ENCODE results near the gene IRF6. TPM values are rescaled to one million over a fixed set of nuclear protein-coding genes. Genes with fewer than 3 reads are reported as not detected.

The IRF6 gene
- polyA plus RNA-seq, 6 donors from 2014 or later, result 0.54 to 2.4 (median 1.8) TPM; not detected in 1

- no peaks in the 10 kb centered on the region for H3K9me3 Mint-ChIP-seq
- no peaks in the 10 kb centered on the region for H3K36me3 Mint-ChIP-seq
- DNase-seq, result no peak
Measured at GRCh38 chr1:209742409-209743144, 63.4 kb downstream of the IRF6 start.

GRCh38 chr1:209741889-209742288 is 64.1 kb downstream of the IRF6 start:
- no peaks in the 10 kb centered on the region for H3K4me1 Mint-ChIP-seq
- ATAC-seq (ENCODE audit: low read depth in 2 of 2) (no peak), DNase-seq (no peak)
- H3K9me3 Mint-ChIP-seq, result no peaks in the 10 kb centered on the region
- no peak overlapping the region for H3K4me3 Mint-ChIP-seq
- H3K27ac Mint-ChIP-seq, result no peak overlapping the region
- no peaks in the 10 kb centered on the region for H3K36me3 Mint-ChIP-seq
- peaks cover 0 to 12% (median 9%) of the 10 kb centered on the region in 3 donors for H3K27me3 Mint-ChIP-seq

More at GRCh38 chr1:209742409-209743144, 63.4 kb downstream of the IRF6 start:
- ATAC-seq (ENCODE audit: low read depth in 2 of 2), result no peak
- Mint-ChIP-seq H3K4me3 (no peak overlapping the region), H3K4me1 (peaks cover 0 to 3% (median 1%) of the 10 kb centered on the region in 3 donors), H3K27ac (peak overlapping the region in 1 of 6 donors; percentile 34), H3K27me3 (peaks cover 0 to 5% (median 2%) of the 10 kb centered on the region in 3 donors)

- Mint-ChIP-seq H3K9me3 (no peaks in the 10 kb centered on the region), H3K4me3 (no peak overlapping the region), H3K27ac (no peak overlapping the region), H3K36me3 (no peaks in the 10 kb centered on the region), H3K27me3 (peaks cover 0 to 12% (median 9%) of the 10 kb centered on the region in 3 donors), H3K4me1 (no peaks in the 10 kb centered on the region)
- DNase-seq (no peak), ATAC-seq (ENCODE audit: low read depth in 2 of 2) (no peak)
Measured at GRCh38 chr1:209741193-209741592, 64.7 kb downstream of the IRF6 start.

GRCh38 chr1:209738270-209738669 is 67.7 kb downstream of the IRF6 start:
- ATAC-seq (ENCODE audit: low read depth in 2 of 2) (no peak), DNase-seq (no peak)
- Mint-ChIP-seq H3K4me1 (no peaks in the 10 kb centered on the region), H3K9me3 (no peaks in the 10 kb centered on the region), H3K4me3 (no peak overlapping the region), H3K36me3 (no peaks in the 10 kb centered on the region), H3K27ac (no peak overlapping the region), H3K27me3 (peaks cover 4 to 18% (median 9%) of the 10 kb centered on the region in 3 donors)

GRCh38 chr1:209737118-209737505 is 68.8 kb downstream of the IRF6 start:
- DNase-seq, result no peak
- Mint-ChIP-seq H3K4me3 (no peak overlapping the region), H3K4me1 (no peaks in the 10 kb centered on the region), H3K27ac (no peak overlapping the region), H3K9me3 (no peaks in the 10 kb centered on the region), H3K27me3 (peaks cover 9 to 18% (median 9%) of the 10 kb centered on the region in 3 donors), H3K36me3 (no peaks in the 10 kb centered on the region)
- no peak for ATAC-seq (ENCODE audit: low read depth in 2 of 2)

GRCh38 chr1:209736490-209737117 is 69.3 kb downstream of the IRF6 start:
- no peaks in the 10 kb centered on the region for H3K4me1 Mint-ChIP-seq
- H3K4me3 Mint-ChIP-seq, result no peak overlapping the region
- ATAC-seq (ENCODE audit: low read depth in 2 of 2), result no peak
- H3K27ac Mint-ChIP-seq, result no peak overlapping the region
- H3K9me3 Mint-ChIP-seq, result no peaks in the 10 kb centered on the region
- peaks cover 9 to 18% (median 9%) of the 10 kb centered on the region in 3 donors for H3K27me3 Mint-ChIP-seq
- H3K36me3 Mint-ChIP-seq, result no peaks in the 10 kb centered on the region
- DNase-seq, result no peak

Other genes with a start within 250 kb of the IRF6 start
- not detected for gene CAMK1G, start 222.4 kb downstream of the IRF6 start, polyA plus RNA-seq (ENCODE audit: low read depth in 6 of 6)
- gene LAMB3, start 153.7 kb downstream of the IRF6 start, polyA plus RNA-seq (ENCODE audit: low read depth in 6 of 6), result not detected
- 1 to 10 TPM in 2 of 6 donors, not detected in 4; 1.4 to 4.7 TPM for gene G0S2, start 130.7 kb downstream of the IRF6 start, polyA plus RNA-seq (ENCODE audit: low read depth in 6 of 6)
- gene HSD11B1, start 101.3 kb downstream of the IRF6 start, polyA plus RNA-seq (ENCODE audit: low read depth in 6 of 6), result not detected
- 100 to 1,000 TPM; 161 to 281 (median 243) TPM for gene TRAF3IP3, start 50.1 kb downstream of the IRF6 start, polyA plus RNA-seq (ENCODE audit: low read depth in 6 of 6)
- gene C1orf74, start 21.6 kb downstream of the IRF6 start, polyA plus RNA-seq (ENCODE audit: low read depth in 6 of 6), result 1 to 10 TPM in 1 of 6 donors, under 1 TPM in 5; 0.45 to 1.9 (median 0.66) TPM
- gene UTP25, start 21.8 kb upstream of the IRF6 start, polyA plus RNA-seq (ENCODE audit: low read depth in 6 of 6), result 10 to 100 TPM in 1 of 6 donors, 1 to 10 TPM in 5; 4.1 to 11.9 (median 6.8) TPM
- gene SYT14, start 132.1 kb upstream of the IRF6 start, polyA plus RNA-seq (ENCODE audit: low read depth in 6 of 6), result not detected